BJ (cell line): Measurements from ENCODE around the gene WIPF2. TPM values are rescaled to one million over a fixed set of nuclear protein-coding genes. Genes with fewer than 3 reads are reported as not detected.

Source experiments
- CTCF ChIA-PET: fragments of 350-600 bp; formaldehyde crosslinking; extraction: SDS; loops from one replicate; lab custom pipeline; 2021; ENCODE audit warnings: antibody characterized with exemption, inconsistent platforms; lab: Yijun Ruan, JAX
- POLR2A ChIA-PET: fragments of 300-600 bp; sonication (Branson Sonifier 250); formaldehyde crosslinking; extraction: SDS; loops from one replicate; lab custom pipeline; 2021; ENCODE audit warnings: antibody characterized with exemption; lab: Charles Lee
- DNase-seq: peaks from one replicate; pipeline ENCODE4 v3.0.0-alpha.2; 2011; ENCODE audit warnings: low read depth
- H3K27me3 ChIP-seq: 2 replicates; pipeline ENCODE4 v1.6.0; 2011; ENCODE audit warnings: low read length; ENCODE audit not compliant: control insufficient read depth, insufficient read depth
- H3K36me3 ChIP-seq: 2 replicates; pipeline ENCODE4 v1.5.1; 2011; ENCODE audit warnings: low read length; ENCODE audit not compliant: control insufficient read depth, insufficient read depth
- H3K4me3 ChIP-seq: 2 replicates; pipeline ENCODE4 v1.5.1; 2011; ENCODE audit warnings: low read depth, mild to moderate bottlenecking, control low read depth, low read length
- polyA plus RNA-seq: library from polyadenylated mRNA; depleted of rRNA; stranded (reverse); fragments of >200 nt; gene quantifications from 2 replicates; pipeline ENCODE4 v1.2.3, GENCODE V29; 2011
- TF ChIP-seq, protein P1 (sequence below): IDR thresholded peaks from 2 replicates; pipeline ENCODE4 v1.5.1; 2011; ENCODE audit warnings: low read depth, mild to moderate bottlenecking, control low read depth, inconsistent platforms, low read length, moderate library complexity; ENCODE audit not compliant: insufficient read depth

WIPF2 gene
- polyA plus RNA-seq, 1 experiment, result 8.1 TPM

GRCh38 chr17:40248507-40248906 lies 29.4 kb downstream of the WIPF2 start:
- CTCF ChIA-PET, result no interaction called here
- TF ChIP-seq, protein P1, sequence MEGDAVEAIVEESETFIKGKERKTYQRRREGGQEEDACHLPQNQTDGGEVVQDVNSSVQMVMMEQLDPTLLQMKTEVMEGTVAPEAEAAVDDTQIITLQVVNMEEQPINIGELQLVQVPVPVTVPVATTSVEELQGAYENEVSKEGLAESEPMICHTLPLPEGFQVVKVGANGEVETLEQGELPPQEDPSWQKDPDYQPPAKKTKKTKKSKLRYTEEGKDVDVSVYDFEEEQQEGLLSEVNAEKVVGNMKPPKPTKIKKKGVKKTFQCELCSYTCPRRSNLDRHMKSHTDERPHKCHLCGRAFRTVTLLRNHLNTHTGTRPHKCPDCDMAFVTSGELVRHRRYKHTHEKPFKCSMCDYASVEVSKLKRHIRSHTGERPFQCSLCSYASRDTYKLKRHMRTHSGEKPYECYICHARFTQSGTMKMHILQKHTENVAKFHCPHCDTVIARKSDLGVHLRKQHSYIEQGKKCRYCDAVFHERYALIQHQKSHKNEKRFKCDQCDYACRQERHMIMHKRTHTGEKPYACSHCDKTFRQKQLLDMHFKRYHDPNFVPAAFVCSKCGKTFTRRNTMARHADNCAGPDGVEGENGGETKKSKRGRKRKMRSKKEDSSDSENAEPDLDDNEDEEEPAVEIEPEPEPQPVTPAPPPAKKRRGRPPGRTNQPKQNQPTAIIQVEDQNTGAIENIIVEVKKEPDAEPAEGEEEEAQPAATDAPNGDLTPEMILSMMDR, result no peak
- Histone ChIP-seq H3K27me3 (no peaks in the 10 kb centered on the region), H3K4me3 (no peak overlapping the region), H3K36me3 (no peaks in the 10 kb centered on the region)
- POLR2A ChIA-PET, result interaction anchor here (0.7 kb wide), 1 partner anchor 11 kb away, joined by 3 read pairs; no protein-coding TSS in a partner anchor
- no peak for DNase-seq

GRCh38 chr17:40251576-40251975 lies 32.5 kb downstream of the WIPF2 start:
- POLR2A ChIA-PET, result no interaction called here
- Histone ChIP-seq H3K4me3 (no peak overlapping the region), H3K27me3 (no peaks in the 10 kb centered on the region), H3K36me3 (no peaks in the 10 kb centered on the region)
- TF ChIP-seq, protein P1, result no peak
- CTCF ChIA-PET, result interaction anchor here (1.4 kb wide), 1 partner anchor 39 kb away, joined by 4 read pairs; no protein-coding TSS in a partner anchor
- DNase-seq, result peak; percentile 92

GRCh38 chr17:40253565-40253964 lies 34.5 kb downstream of the WIPF2 start:
- Histone ChIP-seq H3K27me3 (no peaks in the 10 kb centered on the region), H3K36me3 (peaks cover 2% of the 10 kb centered on the region), H3K4me3 (no peak overlapping the region)
- DNase-seq, result no peak
- ChIA-PET POLR2A (interaction anchor here (0.6 kb wide), 1 partner anchor 34 kb away, joined by 5 read pairs; the partner anchor contains the start of gene WIPF2), CTCF (no interaction called here)
- TF ChIP-seq, protein P1, result no peak

GRCh38 chr17:40259505-40259904 lies 40.4 kb downstream of the WIPF2 start:
- TF ChIP-seq, protein P1, result no peak
- Histone ChIP-seq H3K36me3 (peaks cover 16% of the 10 kb centered on the region), H3K4me3 (no peak overlapping the region), H3K27me3 (no peaks in the 10 kb centered on the region)
- CTCF ChIA-PET, result interaction anchor here (1.0 to 1.5 kb wide), 5 partner anchors 17 to 57 kb away, joined by 3 to 5 read pairs (median 4); no protein-coding TSS in a partner anchor
- DNase-seq, result no peak
- POLR2A ChIA-PET, result interaction anchor here (0.6 kb wide), 1 partner anchor 135 kb away, joined by 3 read pairs; no protein-coding TSS in a partner anchor

GRCh38 chr17:40260528-40260927 lies 41.4 kb downstream of the WIPF2 start:
- POLR2A ChIA-PET, result no interaction called here
- Histone ChIP-seq H3K27me3 (no peaks in the 10 kb centered on the region), H3K36me3 (peaks cover 22% of the 10 kb centered on the region), H3K4me3 (no peak overlapping the region)
- CTCF ChIA-PET, result interaction anchor here (1.4 kb wide), 2 partner anchors 24 to 25 kb away, joined by 4 to 5 read pairs; no protein-coding TSS in a partner anchor
- TF ChIP-seq, protein P1, result no peak
- DNase-seq, result no peak
